Gastrocnemius medialis (tissue), 4 donors: ENCODE results near the gene DUOX1. TPM values are rescaled to one million over a fixed set of nuclear protein-coding genes. Genes with fewer than 3 reads are reported as not detected.

ENCODE experiments used
- ATAC-seq, 2 donors: fragments of 150-250 bp; one replicate each; pipeline ENCODE4 v1.9.1; 2016
- DNase-seq, 2 donors: peaks; one replicate each; pipeline ENCODE4 v3.0.0-alpha.2; 2019
- H3K27ac ChIP-seq, 4 donors: fragments of 200-600 bp; sonication (generic); 1 replicate in 1 of 4; 2 replicates in 3 of 4; pipeline ENCODE4 v1.5.1; 2016 to 2018; ENCODE audit warnings: mild to moderate bottlenecking in 2 of 4, moderate library complexity in 1 of 4
- H3K27me3 ChIP-seq, 3 donors: fragments of 200-600 bp; sonication (generic) in 2 of 3; 1 replicate in 1 of 3; 2 replicates in 2 of 3; pipeline versions ENCODE4 v1.5.1 to v1.6.0; 2016 to 2019; ENCODE audit warnings: mild to moderate bottlenecking in 1 of 3, moderate library complexity in 1 of 3
- H3K36me3 ChIP-seq, 2 donors: fragments of 200-600 bp; sonication (generic) in 1 of 2; one replicate each; pipeline ENCODE4 v1.5.1; 2017 to 2018
- H3K4me1 ChIP-seq, 2 donors: fragments of 200-600 bp; sonication (generic) in 1 of 2; one replicate each; pipeline ENCODE4 v1.5.1; 2016 to 2017; ENCODE audit warnings: mild to moderate bottlenecking in 2 of 2
- H3K4me3 ChIP-seq, 4 donors: fragments of 200-600 bp; sonication (generic) in 3 of 4; 1 replicate in 1 of 4; 2 replicates in 3 of 4; pipeline ENCODE4 v1.5.1; 2016 to 2019; ENCODE audit warnings: mild to moderate bottlenecking in 2 of 4
- H3K9me3 ChIP-seq, 3 donors: fragments of 200-600 bp; sonication (generic) in 2 of 3; 1 replicate in 1 of 3; 2 replicates in 2 of 3; pipeline ENCODE4 v1.5.1; 2016 to 2019
- CTCF ChIP-seq, 5 experiments: fragments of 450-650 bp in 3 of 5; fragments of 200-600 bp in 2 of 5; sonication (generic) in 2 of 5; IDR thresholded peaks in 4 of 5; conservative IDR thresholded peaks in 1 of 5; 1 replicate in 4 of 5; 2 replicates in 1 of 5; pipeline ENCODE4 v1.5.1; 2016 to 2019; ENCODE audit warnings: antibody characterized with exemption in 5 of 5, mild to moderate bottlenecking in 3 of 5, moderate library complexity in 3 of 5
- POLR2A ChIP-seq, 2 donors: fragments of 450-650 bp; IDR thresholded peaks; one replicate each; pipeline ENCODE4 v1.6.1; 2017; ENCODE audit warnings: antibody characterized with exemption in 2 of 2, mild to moderate bottlenecking in 2 of 2, moderate library complexity in 2 of 2
- in situ Hi-C, 4 donors: fragments of 200-750 bp; cut with MboI; loops; one replicate each; pipeline versions ENCODE4 v1.15.0 to v1.8.0; 2017; ENCODE audit warnings: low sequenced_read_pairs in 4 of 4
- intact Hi-C: fragments of 100-400 bp; cut with DNase I; formaldehyde crosslinking; loops from one replicate; pipeline ENCODE4 v1.15.1; 2023; ENCODE audit warnings: low total_unique reads
- total RNA-seq, 4 donors: library from RNA; depleted of rRNA; stranded (reverse); fragments of >200 nt; gene quantifications; one replicate each; pipeline versions ENCODE4 v1.1.0 to v1.2.3, GENCODE V29; 2016

Gene DUOX1
- total RNA-seq, 4 donors from 2014 or later, result 0.07 to 0.56 (median 0.13) TPM; not detected in 1

- in situ Hi-C loops, result no loop called here
- TF ChIP-seq CTCF (IDR thresholded peaks at IDR 0.05 in 4 of 5, conservative IDR thresholded peaks at IDR 0.05 in 1 of 5), result no peak
- no peak for TF ChIP-seq POLR2A (IDR thresholded peaks at IDR 0.05)
Observed at GRCh38 chr15:45114076-45114750, 15.6 kb upstream of the DUOX1 start, which contains the start of the genes DUOX2 and DUOXA2. TSS of gene DUOX2 (minus strand) at chr15:45114172. CDS start at chr15:45113411, 761 bp downstream. TSS of gene DUOXA2 (plus strand) at chr15:45114326. CDS start at chr15:45114606, 280 bp downstream.

GRCh38 chr15:45114751-45115085, 15.1 kb upstream of the DUOX1 start:
- no peak for DNase-seq
- intact Hi-C loops (no loop called here), in situ Hi-C loops (no loop called here)
- Histone ChIP-seq H3K36me3 (no peaks in the 10 kb centered on the region), H3K27me3 (peaks cover 73 to 76% (median 75%) of the 10 kb centered on the region in 3 donors), H3K4me1 (peaks cover 7 to 15% of the 10 kb centered on the region in 2 donors), H3K27ac (no peak overlapping the region), H3K4me3 (no peak overlapping the region), H3K9me3 (no peaks in the 10 kb centered on the region)
- ATAC-seq, result no peak
- TF ChIP-seq POLR2A (IDR thresholded peaks at IDR 0.05), result no peak
- no peak for TF ChIP-seq CTCF (IDR thresholded peaks at IDR 0.05 in 4 of 5, conservative IDR thresholded peaks at IDR 0.05 in 1 of 5)

More at GRCh38 chr15:45114076-45114750, 15.6 kb upstream of the DUOX1 start, which contains the start of the genes DUOX2 and DUOXA2:
- H3K27me3 ChIP-seq, result peaks cover 78 to 81% (median 80%) of the 10 kb centered on the region in 3 donors
- H3K4me1 ChIP-seq, result peaks cover 7 to 15% of the 10 kb centered on the region in 2 donors
- intact Hi-C loops, result no loop called here
- H3K27ac ChIP-seq, result no peak within 1 kb of the TSS
- H3K36me3 ChIP-seq, result no peaks in the 10 kb centered on the region
- H3K9me3 ChIP-seq, result no peaks in the 10 kb centered on the region
- DNase-seq (no peak), ATAC-seq (no peak)
- peak within 1 kb of the TSS in 1 of 4 donors; percentile 17 for H3K4me3 ChIP-seq

GRCh38 chr15:45115312-45115820, 14.4 kb upstream of the DUOX1 start:
- peaks cover 66 to 70% (median 69%) of the 10 kb centered on the region in 3 donors for H3K27me3 ChIP-seq
- no peak for ATAC-seq
- in situ Hi-C loops, result no loop called here

GRCh38 chr15:45116006-45116481, 13.8 kb upstream of the DUOX1 start:
- TF ChIP-seq CTCF (IDR thresholded peaks at IDR 0.05 in 4 of 5, conservative IDR thresholded peaks at IDR 0.05 in 1 of 5), result no peak
- TF ChIP-seq POLR2A (IDR thresholded peaks at IDR 0.05), result no peak
- no peak overlapping the region for H3K4me3 ChIP-seq
- DNase-seq (no peak), ATAC-seq (no peak)
- H3K27ac ChIP-seq, result no peak overlapping the region
- H3K9me3 ChIP-seq, result no peaks in the 10 kb centered on the region
- in situ Hi-C loops, result no loop called here
- H3K4me1 ChIP-seq, result peaks cover 7 to 15% of the 10 kb centered on the region in 2 donors
- intact Hi-C loops, result no loop called here
- no peaks in the 10 kb centered on the region for H3K36me3 ChIP-seq
- peaks cover 66 to 67% (median 67%) of the 10 kb centered on the region in 3 donors for H3K27me3 ChIP-seq

More at GRCh38 chr15:45115312-45115820, 14.4 kb upstream of the DUOX1 start:
- Histone ChIP-seq H3K36me3 (no peaks in the 10 kb centered on the region), H3K4me1 (peaks cover 7 to 15% of the 10 kb centered on the region in 2 donors), H3K9me3 (no peaks in the 10 kb centered on the region), H3K4me3 (no peak overlapping the region), H3K27ac (no peak overlapping the region)
- TF ChIP-seq POLR2A (IDR thresholded peaks at IDR 0.05), result no peak
- TF ChIP-seq CTCF (IDR thresholded peaks at IDR 0.05 in 4 of 5, conservative IDR thresholded peaks at IDR 0.05 in 1 of 5), result no peak
- intact Hi-C loops, result no loop called here
- DNase-seq, result no peak
